HCT116 (cell line): Measurements from ENCODE around the gene ZCCHC24.

ENCODE experiments used
- CEBPB ChIP-seq: IDR thresholded peaks from 2 replicates; pipeline ENCODE4 v1.6.1; 2012; ENCODE audit warnings: low read depth
- EZH2 ChIP-seq: fragments of 200-600 bp; sonication (generic); IDR thresholded peaks from 2 replicates; pipeline ENCODE4 v1.6.1; 2017; ENCODE audit warnings: antibody characterized with exemption, mixed run types
- JUND ChIP-seq: IDR thresholded peaks from 2 replicates; pipeline ENCODE4 v1.6.1; 2012
- POLR2A ChIP-seq: IDR thresholded peaks from 2 replicates; pipeline ENCODE4 v1.7.0; 2011; ENCODE audit warnings: borderline replicate concordance; ENCODE audit not compliant: insufficient read depth, insufficient read length; ENCODE audit errors: extremely low read depth
- SIN3A ChIP-seq: IDR thresholded peaks from 2 replicates; pipeline ENCODE4 v1.6.1; 2012; ENCODE audit warnings: low read depth
- SP1 ChIP-seq: IDR thresholded peaks from 2 replicates; pipeline ENCODE4 v1.6.1; 2012; ENCODE audit warnings: low read depth
- YY1 ChIP-seq: IDR thresholded peaks from 2 replicates; pipeline ENCODE4 v1.6.1; 2011; ENCODE audit warnings: low read length, low read depth, moderate library complexity, mild to moderate bottlenecking; ENCODE audit not compliant: insufficient replicate concordance; ENCODE audit errors: extremely low read depth
- TF ChIP-seq, protein P1 (sequence below), 3 experiments: fragments of 200-600 bp in 1 of 3; sonication (generic) in 1 of 3; IDR thresholded peaks in 2 of 3; conservative IDR thresholded peaks in 1 of 3; 2 replicates each; pipeline ENCODE4 v1.5.1; 2012 to 2017; ENCODE audit warnings: low read depth in 2 of 3, low read length in 2 of 3, antibody characterized with exemption in 1 of 3, borderline replicate concordance in 1 of 3, control low read depth in 1 of 3, mild to moderate bottlenecking in 1 of 3, mixed read lengths in 1 of 3, mixed run types in 1 of 3, moderate library complexity in 1 of 3; ENCODE audit not compliant: insufficient read depth in 1 of 3
- TF ChIP-seq, protein P2 (sequence below): IDR thresholded peaks from 2 replicates; pipeline ENCODE4 v1.6.1; 2011; ENCODE audit warnings: mild to moderate bottlenecking, low read length, moderate library complexity; ENCODE audit not compliant: insufficient replicate concordance; ENCODE audit errors: extremely low read depth
- TF ChIP-seq, protein P3 (sequence below): IDR thresholded peaks from 2 replicates; pipeline ENCODE4 v1.6.1; 2012; ENCODE audit warnings: low read depth

DNA sequence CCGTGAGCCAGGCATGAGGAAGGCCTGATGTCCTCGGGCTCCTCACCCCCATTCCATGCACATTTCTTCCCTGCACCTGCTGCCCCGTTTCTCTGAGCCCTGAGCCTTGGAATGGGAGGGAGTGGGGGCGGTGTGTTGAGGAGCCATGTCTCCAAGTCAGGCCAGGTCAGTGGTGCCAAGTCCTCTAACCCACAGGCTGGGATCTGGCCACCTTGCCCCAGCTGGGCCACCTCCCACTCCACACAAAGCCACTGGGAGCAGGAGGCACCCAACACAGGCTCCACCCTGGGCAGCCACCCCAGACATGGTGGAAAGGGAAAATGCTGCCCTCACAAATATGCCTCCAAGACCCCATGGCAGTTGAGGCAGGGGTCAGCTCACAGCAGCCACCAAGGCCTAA lies 27.7 kb downstream of the ZCCHC24 start:
- no peak for TF ChIP-seq POLR2A
- TF ChIP-seq, protein P1, sequence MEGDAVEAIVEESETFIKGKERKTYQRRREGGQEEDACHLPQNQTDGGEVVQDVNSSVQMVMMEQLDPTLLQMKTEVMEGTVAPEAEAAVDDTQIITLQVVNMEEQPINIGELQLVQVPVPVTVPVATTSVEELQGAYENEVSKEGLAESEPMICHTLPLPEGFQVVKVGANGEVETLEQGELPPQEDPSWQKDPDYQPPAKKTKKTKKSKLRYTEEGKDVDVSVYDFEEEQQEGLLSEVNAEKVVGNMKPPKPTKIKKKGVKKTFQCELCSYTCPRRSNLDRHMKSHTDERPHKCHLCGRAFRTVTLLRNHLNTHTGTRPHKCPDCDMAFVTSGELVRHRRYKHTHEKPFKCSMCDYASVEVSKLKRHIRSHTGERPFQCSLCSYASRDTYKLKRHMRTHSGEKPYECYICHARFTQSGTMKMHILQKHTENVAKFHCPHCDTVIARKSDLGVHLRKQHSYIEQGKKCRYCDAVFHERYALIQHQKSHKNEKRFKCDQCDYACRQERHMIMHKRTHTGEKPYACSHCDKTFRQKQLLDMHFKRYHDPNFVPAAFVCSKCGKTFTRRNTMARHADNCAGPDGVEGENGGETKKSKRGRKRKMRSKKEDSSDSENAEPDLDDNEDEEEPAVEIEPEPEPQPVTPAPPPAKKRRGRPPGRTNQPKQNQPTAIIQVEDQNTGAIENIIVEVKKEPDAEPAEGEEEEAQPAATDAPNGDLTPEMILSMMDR (IDR thresholded peaks at IDR 0.05 in 2 of 3, conservative IDR thresholded peaks at IDR 0.05 in 1 of 3; ENCODE audit: borderline replicate concordance in 1 of 3, insufficient read depth in 1 of 3, low read depth in 2 of 3, low read length in 2 of 3), result no peak
- TF ChIP-seq SP1, result no peak
- no peak for TF ChIP-seq JUND
- TF ChIP-seq CEBPB, result no peak
- TF ChIP-seq, protein P2, sequence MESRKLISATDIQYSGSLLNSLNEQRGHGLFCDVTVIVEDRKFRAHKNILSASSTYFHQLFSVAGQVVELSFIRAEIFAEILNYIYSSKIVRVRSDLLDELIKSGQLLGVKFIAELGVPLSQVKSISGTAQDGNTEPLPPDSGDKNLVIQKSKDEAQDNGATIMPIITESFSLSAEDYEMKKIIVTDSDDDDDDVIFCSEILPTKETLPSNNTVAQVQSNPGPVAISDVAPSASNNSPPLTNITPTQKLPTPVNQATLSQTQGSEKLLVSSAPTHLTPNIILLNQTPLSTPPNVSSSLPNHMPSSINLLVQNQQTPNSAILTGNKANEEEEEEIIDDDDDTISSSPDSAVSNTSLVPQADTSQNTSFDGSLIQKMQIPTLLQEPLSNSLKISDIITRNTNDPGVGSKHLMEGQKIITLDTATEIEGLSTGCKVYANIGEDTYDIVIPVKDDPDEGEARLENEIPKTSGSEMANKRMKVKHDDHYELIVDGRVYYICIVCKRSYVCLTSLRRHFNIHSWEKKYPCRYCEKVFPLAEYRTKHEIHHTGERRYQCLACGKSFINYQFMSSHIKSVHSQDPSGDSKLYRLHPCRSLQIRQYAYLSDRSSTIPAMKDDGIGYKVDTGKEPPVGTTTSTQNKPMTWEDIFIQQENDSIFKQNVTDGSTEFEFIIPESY, result no peak
- no peak for TF ChIP-seq SIN3A
- TF ChIP-seq, protein P3, sequence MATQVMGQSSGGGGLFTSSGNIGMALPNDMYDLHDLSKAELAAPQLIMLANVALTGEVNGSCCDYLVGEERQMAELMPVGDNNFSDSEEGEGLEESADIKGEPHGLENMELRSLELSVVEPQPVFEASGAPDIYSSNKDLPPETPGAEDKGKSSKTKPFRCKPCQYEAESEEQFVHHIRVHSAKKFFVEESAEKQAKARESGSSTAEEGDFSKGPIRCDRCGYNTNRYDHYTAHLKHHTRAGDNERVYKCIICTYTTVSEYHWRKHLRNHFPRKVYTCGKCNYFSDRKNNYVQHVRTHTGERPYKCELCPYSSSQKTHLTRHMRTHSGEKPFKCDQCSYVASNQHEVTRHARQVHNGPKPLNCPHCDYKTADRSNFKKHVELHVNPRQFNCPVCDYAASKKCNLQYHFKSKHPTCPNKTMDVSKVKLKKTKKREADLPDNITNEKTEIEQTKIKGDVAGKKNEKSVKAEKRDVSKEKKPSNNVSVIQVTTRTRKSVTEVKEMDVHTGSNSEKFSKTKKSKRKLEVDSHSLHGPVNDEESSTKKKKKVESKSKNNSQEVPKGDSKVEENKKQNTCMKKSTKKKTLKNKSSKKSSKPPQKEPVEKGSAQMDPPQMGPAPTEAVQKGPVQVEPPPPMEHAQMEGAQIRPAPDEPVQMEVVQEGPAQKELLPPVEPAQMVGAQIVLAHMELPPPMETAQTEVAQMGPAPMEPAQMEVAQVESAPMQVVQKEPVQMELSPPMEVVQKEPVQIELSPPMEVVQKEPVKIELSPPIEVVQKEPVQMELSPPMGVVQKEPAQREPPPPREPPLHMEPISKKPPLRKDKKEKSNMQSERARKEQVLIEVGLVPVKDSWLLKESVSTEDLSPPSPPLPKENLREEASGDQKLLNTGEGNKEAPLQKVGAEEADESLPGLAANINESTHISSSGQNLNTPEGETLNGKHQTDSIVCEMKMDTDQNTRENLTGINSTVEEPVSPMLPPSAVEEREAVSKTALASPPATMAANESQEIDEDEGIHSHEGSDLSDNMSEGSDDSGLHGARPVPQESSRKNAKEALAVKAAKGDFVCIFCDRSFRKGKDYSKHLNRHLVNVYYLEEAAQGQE, result no peak
- TF ChIP-seq YY1, result no peak
- TF ChIP-seq EZH2, result no peak
